HG03045 (cell line): ENCODE data around the gene CCDC87.
A peak's percentile ranks its signal among the peaks of the same experiment; 100 is the strongest.

Experiments
- ATAC-seq: cut with Tn5 transposase; IDR thresholded peaks from one replicate; pipeline ENCODE4 v1.9.1; 2021; ENCODE audit warnings: mild to moderate bottlenecking, moderate library complexity; ENCODE audit not compliant: unreplicated experiment

Gene CCDC87

GRCh38 chr11:66581261-66581660 is 11.6 kb downstream of the CCDC87 start:
- ATAC-seq = no peak

- ATAC-seq = no peak
Measured at GRCh38 chr11:66580803-66581202, 12.1 kb downstream of the CCDC87 start.

GRCh38 chr11:66579017-66579606 is 13.8 kb downstream of the CCDC87 start:
- no peak for ATAC-seq

GRCh38 chr11:66570850-66571180 is 22.0 kb downstream of the CCDC87 start:
- no peak for ATAC-seq

GRCh38 chr11:66570079-66570849 is 22.6 kb downstream of the CCDC87 start:
- no peak for ATAC-seq

- no peak for ATAC-seq
Measured at GRCh38 chr11:66569076-66569475, 23.8 kb downstream of the CCDC87 start.

GRCh38 chr11:66568124-66568916 is 24.5 kb downstream of the CCDC87 start, which contains the start of gene CTSF:
TSS of gene CTSF (minus strand) at chr11:66568606. CDS start at chr11:66568486, 120 bp downstream.
- ATAC-seq = peak; percentile 63

- ATAC-seq = no peak
Measured at GRCh38 chr11:66567787-66568123, 25.1 kb downstream of the CCDC87 start.

- no peak for ATAC-seq
Measured at GRCh38 chr11:66566221-66566620, 26.6 kb downstream of the CCDC87 start.

- no peak for ATAC-seq
Measured at GRCh38 chr11:66564984-66565383, 27.9 kb downstream of the CCDC87 start.

GRCh38 chr11:66564538-66564937 is 28.3 kb downstream of the CCDC87 start:
- ATAC-seq = no peak

GRCh38 chr11:66563832-66564231 is 29.0 kb downstream of the CCDC87 start:
- ATAC-seq = no peak

GRCh38 chr11:66562907-66563583 is 29.8 kb downstream of the CCDC87 start:
- ATAC-seq = no peak

GRCh38 chr11:66562275-66562674 is 30.6 kb downstream of the CCDC87 start:
- no peak for ATAC-seq

- no peak for ATAC-seq
Measured at GRCh38 chr11:66561975-66562248, 31.0 kb downstream of the CCDC87 start.

GRCh38 chr11:66561178-66561974 is 31.5 kb downstream of the CCDC87 start:
- no peak for ATAC-seq

- ATAC-seq = no peak
Measured at GRCh38 chr11:66559866-66560676, 32.8 kb downstream of the CCDC87 start.

GRCh38 chr11:66559142-66559865 is 33.6 kb downstream of the CCDC87 start:
- ATAC-seq = no peak

- ATAC-seq = no peak
Measured at GRCh38 chr11:66557733-66558326, 35.0 kb downstream of the CCDC87 start.
